Measurements from ENCODE around the gene CCDC174.

DNA sequence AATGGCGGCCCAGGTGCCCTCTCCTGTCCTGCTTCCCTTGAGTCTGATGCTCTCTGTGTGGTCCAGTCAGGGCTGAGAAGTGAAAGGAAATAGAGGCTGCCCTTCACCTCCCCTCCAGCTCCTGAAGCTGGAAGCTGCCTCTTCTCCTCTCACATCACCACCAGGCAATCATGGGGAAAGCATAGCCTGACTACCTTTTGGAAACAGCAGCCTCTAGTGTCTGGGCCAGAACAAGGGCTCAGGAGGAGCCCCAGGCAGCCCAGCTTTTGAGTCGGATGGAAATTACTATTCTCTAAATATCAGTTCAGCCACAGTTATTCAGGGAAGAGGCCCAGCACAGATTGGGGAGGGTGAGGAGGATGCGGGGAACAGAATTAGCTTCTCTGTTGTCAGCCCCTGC lies 43.3 kb upstream of the CCDC174 start:
- TF ChIP-seq MYC (IDR thresholded peaks at IDR 0.05; ENCODE audit: insufficient read depth, insufficient read length, insufficient replicate concordance, low read length, severe bottlenecking) (no peak), RAD21 (IDR thresholded peaks at IDR 0.05; ENCODE audit: insufficient read depth, low read depth, low read length) (no peak), TBL1XR1 (IDR thresholded peaks at IDR 0.05; ENCODE audit: low read depth, low read length) (no peak), POLR2A (IDR thresholded peaks at IDR 0.05; ENCODE audit: low read depth, low read length) (no peak), NRF1 (conservative IDR thresholded peaks at IDR 0.05; ENCODE audit: low read depth, low read length) (no peak), ZNF274 (IDR thresholded peaks at IDR 0.05; ENCODE audit: insufficient read depth, insufficient read length) (no peak), BCL11A (IDR thresholded peaks at IDR 0.05; ENCODE audit: low read depth, low read length) (no peak)
- TF ChIP-seq, protein P1, sequence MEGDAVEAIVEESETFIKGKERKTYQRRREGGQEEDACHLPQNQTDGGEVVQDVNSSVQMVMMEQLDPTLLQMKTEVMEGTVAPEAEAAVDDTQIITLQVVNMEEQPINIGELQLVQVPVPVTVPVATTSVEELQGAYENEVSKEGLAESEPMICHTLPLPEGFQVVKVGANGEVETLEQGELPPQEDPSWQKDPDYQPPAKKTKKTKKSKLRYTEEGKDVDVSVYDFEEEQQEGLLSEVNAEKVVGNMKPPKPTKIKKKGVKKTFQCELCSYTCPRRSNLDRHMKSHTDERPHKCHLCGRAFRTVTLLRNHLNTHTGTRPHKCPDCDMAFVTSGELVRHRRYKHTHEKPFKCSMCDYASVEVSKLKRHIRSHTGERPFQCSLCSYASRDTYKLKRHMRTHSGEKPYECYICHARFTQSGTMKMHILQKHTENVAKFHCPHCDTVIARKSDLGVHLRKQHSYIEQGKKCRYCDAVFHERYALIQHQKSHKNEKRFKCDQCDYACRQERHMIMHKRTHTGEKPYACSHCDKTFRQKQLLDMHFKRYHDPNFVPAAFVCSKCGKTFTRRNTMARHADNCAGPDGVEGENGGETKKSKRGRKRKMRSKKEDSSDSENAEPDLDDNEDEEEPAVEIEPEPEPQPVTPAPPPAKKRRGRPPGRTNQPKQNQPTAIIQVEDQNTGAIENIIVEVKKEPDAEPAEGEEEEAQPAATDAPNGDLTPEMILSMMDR (IDR thresholded peaks at IDR 0.05 in 2 of 3, conservative IDR thresholded peaks at IDR 0.05 in 1 of 3; ENCODE audit: control insufficient read depth in 2 of 3, extremely low read depth in 1 of 3, insufficient read depth in 1 of 3, low read depth in 3 of 3, low read length in 3 of 3) = no peak
- TF ChIP-seq, protein P2, sequence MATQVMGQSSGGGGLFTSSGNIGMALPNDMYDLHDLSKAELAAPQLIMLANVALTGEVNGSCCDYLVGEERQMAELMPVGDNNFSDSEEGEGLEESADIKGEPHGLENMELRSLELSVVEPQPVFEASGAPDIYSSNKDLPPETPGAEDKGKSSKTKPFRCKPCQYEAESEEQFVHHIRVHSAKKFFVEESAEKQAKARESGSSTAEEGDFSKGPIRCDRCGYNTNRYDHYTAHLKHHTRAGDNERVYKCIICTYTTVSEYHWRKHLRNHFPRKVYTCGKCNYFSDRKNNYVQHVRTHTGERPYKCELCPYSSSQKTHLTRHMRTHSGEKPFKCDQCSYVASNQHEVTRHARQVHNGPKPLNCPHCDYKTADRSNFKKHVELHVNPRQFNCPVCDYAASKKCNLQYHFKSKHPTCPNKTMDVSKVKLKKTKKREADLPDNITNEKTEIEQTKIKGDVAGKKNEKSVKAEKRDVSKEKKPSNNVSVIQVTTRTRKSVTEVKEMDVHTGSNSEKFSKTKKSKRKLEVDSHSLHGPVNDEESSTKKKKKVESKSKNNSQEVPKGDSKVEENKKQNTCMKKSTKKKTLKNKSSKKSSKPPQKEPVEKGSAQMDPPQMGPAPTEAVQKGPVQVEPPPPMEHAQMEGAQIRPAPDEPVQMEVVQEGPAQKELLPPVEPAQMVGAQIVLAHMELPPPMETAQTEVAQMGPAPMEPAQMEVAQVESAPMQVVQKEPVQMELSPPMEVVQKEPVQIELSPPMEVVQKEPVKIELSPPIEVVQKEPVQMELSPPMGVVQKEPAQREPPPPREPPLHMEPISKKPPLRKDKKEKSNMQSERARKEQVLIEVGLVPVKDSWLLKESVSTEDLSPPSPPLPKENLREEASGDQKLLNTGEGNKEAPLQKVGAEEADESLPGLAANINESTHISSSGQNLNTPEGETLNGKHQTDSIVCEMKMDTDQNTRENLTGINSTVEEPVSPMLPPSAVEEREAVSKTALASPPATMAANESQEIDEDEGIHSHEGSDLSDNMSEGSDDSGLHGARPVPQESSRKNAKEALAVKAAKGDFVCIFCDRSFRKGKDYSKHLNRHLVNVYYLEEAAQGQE (IDR thresholded peaks at IDR 0.05; ENCODE audit: low read depth, low read length) = no peak
